Measurements from ENCODE around the gene INTS7.

INTS7 gene

DNA sequence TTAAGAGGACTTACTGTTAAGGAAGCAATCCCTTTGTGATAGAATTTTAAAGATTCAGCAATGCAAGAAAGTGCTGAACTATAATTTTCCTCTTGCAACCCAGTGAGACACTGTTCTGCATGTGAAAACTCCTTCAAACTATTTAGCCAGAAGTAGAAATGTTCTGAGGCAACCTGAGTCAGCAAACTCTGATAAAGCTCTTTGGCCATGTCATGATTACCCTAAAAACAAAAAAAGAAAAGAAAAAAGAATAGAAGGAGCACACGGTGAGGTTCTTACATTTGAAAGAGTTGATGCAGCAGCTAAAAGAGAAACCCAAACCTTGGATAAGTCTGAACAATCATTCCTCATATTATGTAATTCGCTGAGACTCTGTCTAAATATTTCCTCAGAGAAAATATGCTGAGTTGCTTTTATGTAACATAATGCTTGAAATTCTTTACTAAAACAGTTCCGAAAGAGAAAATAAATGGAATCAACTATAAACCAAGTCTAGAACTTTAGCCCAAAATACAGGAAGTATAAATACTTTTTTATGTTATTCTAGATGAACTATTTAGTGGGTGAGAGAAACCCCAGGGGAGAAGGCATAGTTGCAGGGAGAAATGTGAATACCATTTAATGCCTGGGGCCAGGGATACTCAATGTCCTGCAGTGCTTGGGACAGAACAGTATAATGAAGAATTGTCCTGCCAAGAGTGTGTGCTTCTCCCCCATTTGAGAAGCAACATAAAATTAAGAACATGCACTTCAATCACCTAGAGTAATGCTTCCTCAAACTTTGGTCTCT, 60.0 kb downstream of the INTS7 start:
- Histone ChIP-seq H3K9me3 (ENCODE audit: insufficient read depth, low read length) (no peaks in the 10 kb centered on the region), H2AFZ (ENCODE audit: low read depth, low read length) (no peak overlapping the region), H4K20me1 (ENCODE audit: insufficient read depth, low read length) (no peaks in the 10 kb centered on the region), H3K36me3 (replicated peaks; ENCODE audit: low read depth, low read length) (peaks cover 38% of the 10 kb centered on the region), H3K4me1 (ENCODE audit: low read length) (no peaks in the 10 kb centered on the region), H3K4me3 (ENCODE audit: low read length) (no peak overlapping the region), H3K27ac (ENCODE audit: low read length) (no peak overlapping the region), H3K9ac (ENCODE audit: low read length) (no peak overlapping the region), H3K4me2 (ENCODE audit: low read length) (no peak overlapping the region), H3K27me3 (ENCODE audit: low read depth, low read length) (no peaks in the 10 kb centered on the region), H3K79me2 (ENCODE audit: low read length) (no peaks in the 10 kb centered on the region)
- TF ChIP-seq EZH2phosphoT487 (IDR thresholded peaks at IDR 0.05; ENCODE audit: low read depth) = no peak
- TF ChIP-seq, protein P1, sequence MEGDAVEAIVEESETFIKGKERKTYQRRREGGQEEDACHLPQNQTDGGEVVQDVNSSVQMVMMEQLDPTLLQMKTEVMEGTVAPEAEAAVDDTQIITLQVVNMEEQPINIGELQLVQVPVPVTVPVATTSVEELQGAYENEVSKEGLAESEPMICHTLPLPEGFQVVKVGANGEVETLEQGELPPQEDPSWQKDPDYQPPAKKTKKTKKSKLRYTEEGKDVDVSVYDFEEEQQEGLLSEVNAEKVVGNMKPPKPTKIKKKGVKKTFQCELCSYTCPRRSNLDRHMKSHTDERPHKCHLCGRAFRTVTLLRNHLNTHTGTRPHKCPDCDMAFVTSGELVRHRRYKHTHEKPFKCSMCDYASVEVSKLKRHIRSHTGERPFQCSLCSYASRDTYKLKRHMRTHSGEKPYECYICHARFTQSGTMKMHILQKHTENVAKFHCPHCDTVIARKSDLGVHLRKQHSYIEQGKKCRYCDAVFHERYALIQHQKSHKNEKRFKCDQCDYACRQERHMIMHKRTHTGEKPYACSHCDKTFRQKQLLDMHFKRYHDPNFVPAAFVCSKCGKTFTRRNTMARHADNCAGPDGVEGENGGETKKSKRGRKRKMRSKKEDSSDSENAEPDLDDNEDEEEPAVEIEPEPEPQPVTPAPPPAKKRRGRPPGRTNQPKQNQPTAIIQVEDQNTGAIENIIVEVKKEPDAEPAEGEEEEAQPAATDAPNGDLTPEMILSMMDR (IDR thresholded peaks at IDR 0.05; ENCODE audit: low read depth, low read length) = no peak

DNA sequence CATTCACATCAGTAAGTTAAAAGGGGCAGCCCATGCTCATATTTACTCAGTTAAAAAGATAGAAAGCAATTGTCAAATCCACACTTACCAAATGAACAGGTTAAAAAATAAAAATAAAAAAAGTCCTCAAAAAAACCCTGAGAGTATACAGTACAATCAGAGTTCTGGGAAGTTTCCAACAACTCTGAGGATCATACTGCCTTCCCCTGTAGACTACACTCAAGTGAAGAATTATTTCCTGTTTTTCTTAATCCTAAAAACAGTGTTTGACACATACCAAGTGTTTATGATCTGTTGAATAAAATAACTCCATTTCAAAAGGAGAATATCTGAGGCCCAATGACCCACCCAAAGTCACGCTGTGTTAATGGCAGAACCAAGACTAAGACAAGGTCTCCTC, 61.8 kb downstream of the INTS7 start:
- Histone ChIP-seq H3K4me2 (ENCODE audit: low read length) (no peak overlapping the region), H4K20me1 (ENCODE audit: insufficient read depth, low read length) (no peaks in the 10 kb centered on the region), H3K9me3 (ENCODE audit: insufficient read depth, low read length) (no peaks in the 10 kb centered on the region), H3K27me3 (ENCODE audit: low read depth, low read length) (no peaks in the 10 kb centered on the region), H2AFZ (ENCODE audit: low read depth, low read length) (no peak overlapping the region), H3K4me1 (ENCODE audit: low read length) (no peaks in the 10 kb centered on the region), H3K27ac (ENCODE audit: low read length) (no peak overlapping the region), H3K9ac (ENCODE audit: low read length) (no peak overlapping the region), H3K4me3 (ENCODE audit: low read length) (no peak overlapping the region), H3K36me3 (replicated peaks; ENCODE audit: low read depth, low read length) (peaks cover 23% of the 10 kb centered on the region), H3K79me2 (ENCODE audit: low read length) (no peaks in the 10 kb centered on the region)
- no peak for TF ChIP-seq EZH2phosphoT487 (IDR thresholded peaks at IDR 0.05; ENCODE audit: low read depth)
- TF ChIP-seq, protein P1 (IDR thresholded peaks at IDR 0.05; ENCODE audit: low read depth, low read length) = no peak

DNA sequence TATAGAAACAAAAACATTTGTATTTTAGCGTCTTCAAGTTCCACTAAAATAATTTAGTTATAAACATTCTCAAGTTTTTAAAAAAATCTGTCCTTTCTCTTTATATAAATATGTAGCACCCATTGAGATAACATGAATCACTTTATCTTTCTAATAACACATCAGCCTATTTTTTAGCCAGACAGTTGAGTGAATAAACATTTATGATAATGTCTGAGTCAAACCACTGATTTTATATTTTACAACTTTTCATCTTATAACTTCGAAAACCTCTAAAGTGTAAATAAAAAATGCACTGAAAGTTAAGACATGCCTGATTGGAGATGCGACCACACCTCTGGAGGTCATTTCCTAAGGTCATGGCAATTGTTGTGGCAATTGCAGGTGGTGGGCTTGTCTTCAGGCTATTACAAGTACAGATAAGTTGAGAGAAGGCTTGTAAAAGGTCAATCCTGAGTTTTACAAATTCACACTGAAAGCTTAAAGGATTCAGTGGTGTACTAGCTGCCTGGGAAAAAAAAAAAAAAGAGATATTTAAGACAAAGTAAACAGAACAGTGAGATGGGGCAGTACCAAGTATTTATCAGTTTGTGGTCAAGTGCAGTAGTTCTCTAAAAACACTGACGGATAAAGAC, 67.0 kb downstream of the INTS7 start:
- Histone ChIP-seq H3K4me2 (ENCODE audit: low read length) (no peak overlapping the region), H3K4me1 (ENCODE audit: low read length) (no peaks in the 10 kb centered on the region), H2AFZ (ENCODE audit: low read depth, low read length) (no peak overlapping the region), H4K20me1 (ENCODE audit: insufficient read depth, low read length) (no peaks in the 10 kb centered on the region), H3K27ac (ENCODE audit: low read length) (no peak overlapping the region), H3K36me3 (replicated peaks; ENCODE audit: low read depth, low read length) (peaks cover 21% of the 10 kb centered on the region), H3K27me3 (ENCODE audit: low read depth, low read length) (no peaks in the 10 kb centered on the region), H3K4me3 (ENCODE audit: low read length) (no peak overlapping the region), H3K9ac (ENCODE audit: low read length) (no peak overlapping the region), H3K79me2 (ENCODE audit: low read length) (no peaks in the 10 kb centered on the region), H3K9me3 (ENCODE audit: insufficient read depth, low read length) (peaks cover 4% of the 10 kb centered on the region; the same call in 1 of the 2 replicates)
- TF ChIP-seq EZH2phosphoT487 (IDR thresholded peaks at IDR 0.05; ENCODE audit: low read depth) = no peak
- TF ChIP-seq, protein P1 (IDR thresholded peaks at IDR 0.05; ENCODE audit: low read depth, low read length) = no peak

DNA sequence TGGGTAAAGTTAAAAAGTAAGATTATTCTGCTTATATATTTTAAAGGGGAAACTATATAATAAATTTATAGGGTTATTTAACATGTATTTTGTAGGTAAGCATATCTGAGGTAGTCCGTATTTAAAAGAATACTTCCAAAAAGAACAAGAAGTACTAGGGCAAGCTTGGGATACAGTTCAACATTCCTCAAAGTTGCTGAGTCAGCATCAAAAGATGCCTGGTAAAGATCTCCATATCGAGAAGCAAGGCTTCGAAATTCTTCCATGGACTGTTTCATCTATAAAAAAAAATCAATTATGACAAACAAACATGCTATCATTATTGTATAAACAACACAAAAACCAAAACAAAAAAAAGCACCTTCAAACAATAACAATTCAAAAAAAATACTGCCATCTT, 67.7 kb downstream of the INTS7 start:
- Histone ChIP-seq H3K4me2 (ENCODE audit: low read length) (no peak overlapping the region), H3K4me1 (ENCODE audit: low read length) (no peaks in the 10 kb centered on the region), H3K79me2 (ENCODE audit: low read length) (no peaks in the 10 kb centered on the region), H3K27ac (ENCODE audit: low read length) (no peak overlapping the region), H3K27me3 (ENCODE audit: low read depth, low read length) (no peaks in the 10 kb centered on the region), H3K9me3 (ENCODE audit: insufficient read depth, low read length) (peaks cover 4% of the 10 kb centered on the region; the same call in 1 of the 2 replicates), H2AFZ (ENCODE audit: low read depth, low read length) (no peak overlapping the region), H4K20me1 (ENCODE audit: insufficient read depth, low read length) (no peaks in the 10 kb centered on the region), H3K9ac (ENCODE audit: low read length) (no peak overlapping the region), H3K4me3 (ENCODE audit: low read length) (no peak overlapping the region), H3K36me3 (replicated peaks; ENCODE audit: low read depth, low read length) (peaks cover 26% of the 10 kb centered on the region)
- TF ChIP-seq, protein P1 (IDR thresholded peaks at IDR 0.05; ENCODE audit: low read depth, low read length) = no peak

Measured in OCI-LY3 (cell line).